Muscle of back (tissue), 13 donors: ENCODE data around the gene U2AF1. TPM values are rescaled to one million over a fixed set of nuclear protein-coding genes. Genes with fewer than 3 reads are reported as not detected.
"Not testable (repeated sequence)": the region's sequence is repeated elsewhere in the genome, so short reads cannot be mapped to it uniquely, and the experiment has no call there.

Source experiments
- DNase-seq, 3 donors: peaks; one replicate each; pipeline versions ENCODE4 v3.0.0 to v3.0.0-alpha.2; 2013
- long read RNA-seq, 9 donors: transcript quantifications; one replicate each; lab custom pipeline, GENCODE V29; 2026
- polyA plus RNA-seq, 10 donors: library from polyadenylated mRNA; unstranded; fragments of 120-200 nt; gene quantifications; one replicate each; pipeline ENCODE4 v1.2.1, GENCODE V29; 2013; ENCODE audit not compliant: insufficient read length in 10 of 10

Gene U2AF1
- polyA plus RNA-seq: 10 to 100 TPM in 9 of 10 donors, 1 to 10 TPM in 1; 8.6 to 45.0 (median 23.5) TPM
- long read RNA-seq, donor 1, transcript U2AF1-201 (8 exons, 962 nt): major isoform, 24 of 29 reads
- long read RNA-seq, donor 1, partial matches to known transcripts: 0 of 29 reads
- long read RNA-seq, donor 1, other reads (novel, unspliced or antisense): 0 of 29 reads
- long read RNA-seq, donor 2, transcript U2AF1-201 (8 exons, 962 nt): major isoform, 24 of 37 reads
- long read RNA-seq, donor 2, transcript U2AF1-202 (8 exons, 940 nt): minor isoform, 12 of 37 reads
- long read RNA-seq, donor 2, partial matches to known transcripts: 0 of 37 reads
- long read RNA-seq, donor 2, other reads (novel, unspliced or antisense): 0 of 37 reads
- long read RNA-seq, donor 3: 0 reads
- long read RNA-seq, donor 4, transcript U2AF1-201 (8 exons, 962 nt): major isoform, 15 of 28 reads
- long read RNA-seq, donor 4, transcript U2AF1-202 (8 exons, 940 nt): minor isoform, 11 of 28 reads
- long read RNA-seq, donor 4, partial matches to known transcripts: 0 of 28 reads
- long read RNA-seq, donor 4, other reads (novel, unspliced or antisense): 0 of 28 reads
- long read RNA-seq, donor 5, transcript U2AF1-202 (8 exons, 940 nt): minor isoform, 11 of 32 reads
- long read RNA-seq, donor 5, transcript U2AF1-201 (8 exons, 962 nt): major isoform, 18 of 32 reads
- long read RNA-seq, donor 5, partial matches to known transcripts: 0 of 32 reads
- long read RNA-seq, donor 5, other reads (novel, unspliced or antisense): 0 of 32 reads
- long read RNA-seq, donor 6, transcript U2AF1-201 (8 exons, 962 nt): major isoform, 30 of 44 reads
- long read RNA-seq, donor 6, transcript U2AF1-202 (8 exons, 940 nt): minor isoform, 10 of 44 reads
- long read RNA-seq, donor 6, partial matches to known transcripts: 0 of 44 reads
- long read RNA-seq, donor 6, other reads (novel, unspliced or antisense): 0 of 44 reads
- long read RNA-seq, donor 7, transcript U2AF1-202 (8 exons, 940 nt): minor isoform, 5 of 21 reads
- long read RNA-seq, donor 7, transcript U2AF1-201 (8 exons, 962 nt): major isoform, 12 of 21 reads
- long read RNA-seq, donor 7, partial matches to known transcripts: 0 of 21 reads
- long read RNA-seq, donor 7, other reads (novel, unspliced or antisense): 0 of 21 reads
- long read RNA-seq, donor 8, transcript U2AF1-202 (8 exons, 940 nt): minor isoform, 9 of 30 reads
- long read RNA-seq, donor 8, transcript U2AF1-201 (8 exons, 962 nt): major isoform, 17 of 30 reads
- long read RNA-seq, donor 8, partial matches to known transcripts: 0 of 30 reads
- long read RNA-seq, donor 8, other reads (novel, unspliced or antisense): 0 of 30 reads
- long read RNA-seq, donor 9, partial matches to known transcripts: 0 of 5 reads
- long read RNA-seq, donor 9, other reads (novel, unspliced or antisense): 0 of 5 reads

DNA sequence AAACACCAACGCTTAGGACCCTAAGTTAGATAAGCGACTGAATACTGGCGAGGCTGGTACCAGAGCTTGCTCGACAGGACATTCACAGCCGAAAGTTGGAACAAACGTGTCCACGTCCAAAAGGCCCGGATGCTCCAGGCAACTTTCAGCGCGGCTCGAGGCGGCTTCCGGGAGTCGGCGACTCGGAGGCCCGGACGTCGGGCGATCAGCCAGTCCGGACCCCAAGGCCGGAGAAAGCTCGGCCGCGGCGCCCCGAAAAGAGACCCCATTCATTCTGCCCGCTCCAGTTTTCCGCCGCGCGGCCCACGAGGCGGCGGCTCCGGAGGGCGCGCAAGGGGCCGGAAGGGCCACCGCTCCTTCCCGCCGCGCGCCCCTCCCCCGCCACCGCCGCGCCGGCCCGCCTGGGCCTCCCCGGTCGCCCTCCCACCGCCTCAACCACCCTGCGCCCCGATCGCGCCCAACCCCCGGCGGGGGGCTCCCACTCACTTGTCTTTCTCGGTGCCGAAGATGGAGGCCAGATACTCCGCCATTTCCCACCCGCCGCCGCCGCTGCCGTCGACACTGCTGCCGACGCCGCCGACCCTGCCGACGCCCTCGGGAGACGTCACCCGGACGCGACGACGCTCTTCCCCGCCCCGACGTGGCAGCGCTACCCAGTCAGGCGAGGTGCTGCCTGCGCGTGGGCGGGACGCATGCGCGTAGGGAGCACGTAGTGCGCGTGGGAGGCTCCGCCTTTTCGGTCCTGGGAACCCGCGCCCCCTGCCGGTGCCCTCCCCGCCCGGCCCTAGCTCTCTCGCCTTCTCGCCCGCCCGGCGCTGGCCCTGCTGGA lies at the start of gene U2AF1:
Gene U2AF1 (minus strand): TSS at position 606 of the 829 bp plus-strand sequence. CDS start 76 bp downstream, at position 530.
- DNase-seq: peak in 2 of 3 donors; percentile 0 to 15

DNA sequence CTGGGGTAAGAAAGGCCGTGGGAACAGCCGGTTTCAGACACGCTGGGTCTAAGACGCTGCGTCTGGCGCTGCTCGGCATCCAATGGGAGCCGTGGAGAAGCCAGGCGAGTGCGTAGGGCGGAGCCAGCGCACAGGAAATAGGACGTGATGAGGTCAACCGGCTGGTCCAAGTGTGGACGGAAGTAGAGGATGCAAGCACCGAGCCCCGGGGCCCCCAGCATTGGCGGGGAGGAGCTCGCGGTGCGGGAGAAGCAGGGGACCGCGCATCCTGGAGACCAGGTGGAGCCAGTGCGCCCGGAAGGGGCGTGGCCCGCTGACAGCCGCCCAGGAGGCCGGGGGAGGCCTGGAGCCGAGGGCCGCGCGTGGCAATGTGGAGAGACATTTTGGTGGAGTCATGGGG lies 46.2 kb upstream of the U2AF1 start:
- DNase-seq: not testable (repeated sequence)

DNA sequence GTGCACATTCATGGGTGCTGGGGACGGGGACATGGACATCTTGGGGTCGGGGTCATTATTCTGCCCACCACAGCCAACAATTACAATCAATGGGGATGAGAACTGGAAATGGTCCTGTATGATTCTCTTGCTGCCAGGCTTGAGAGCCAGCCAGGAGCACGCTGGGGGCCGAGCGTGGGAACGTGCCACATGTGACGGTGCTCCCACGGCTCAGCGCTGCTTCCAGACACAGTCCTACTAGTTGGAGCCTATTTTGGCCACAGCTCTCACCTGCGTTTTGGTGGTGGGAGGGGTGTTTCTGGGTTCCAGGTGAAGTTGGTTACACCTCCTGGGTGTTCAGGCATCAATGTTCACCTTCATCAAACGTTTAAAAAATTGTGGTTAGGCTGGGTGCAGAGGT lies 42.0 kb upstream of the U2AF1 start:
- DNase-seq: not testable (repeated sequence)

DNA sequence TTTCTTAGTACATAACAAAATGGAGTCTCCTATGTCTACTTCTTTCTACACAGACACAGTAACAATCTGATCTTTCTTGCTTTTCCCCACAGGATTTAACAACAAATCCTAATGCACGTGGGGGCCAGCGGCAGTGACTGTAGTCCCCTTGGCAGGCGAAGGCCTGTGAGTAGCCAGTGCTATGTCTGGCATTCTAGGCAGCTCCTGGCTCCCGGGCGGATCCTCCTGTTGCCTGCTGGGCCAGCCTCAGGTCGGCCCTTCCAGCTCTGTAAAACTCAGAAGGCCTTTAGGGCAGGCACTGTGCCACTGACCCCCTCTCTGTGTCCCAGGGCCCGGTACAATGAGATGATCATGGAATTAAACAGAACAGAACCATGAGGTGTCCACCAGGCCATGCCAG lies 40.6 kb upstream of the U2AF1 start:
- DNase-seq: not testable (repeated sequence)

GRCh38 chr21:43146637-43147036 lies 39.3 kb upstream of the U2AF1 start:
- not testable (repeated sequence) for DNase-seq

GRCh38 chr21:43141407-43141806 lies 34.0 kb upstream of the U2AF1 start:
- not testable (repeated sequence) for DNase-seq

DNA sequence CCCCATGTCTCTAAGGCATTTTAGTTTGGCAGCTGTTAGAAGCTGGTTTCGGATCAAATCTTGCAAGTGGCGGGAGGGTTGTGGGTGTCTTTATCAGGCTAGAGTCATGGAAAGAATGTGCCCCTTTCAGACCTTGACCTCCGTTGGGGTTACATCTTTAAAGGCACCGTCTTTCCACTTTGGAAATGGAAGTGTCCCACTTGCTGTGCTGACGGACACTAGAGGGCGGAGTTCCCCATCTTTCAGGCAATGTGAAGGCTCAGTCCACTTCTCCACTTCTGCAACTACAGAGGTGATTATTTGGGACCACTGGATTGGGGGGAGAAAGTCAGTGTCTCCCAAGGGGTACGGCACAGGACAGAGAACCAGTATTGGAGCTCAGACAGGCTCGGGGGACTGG lies 31.6 kb upstream of the U2AF1 start:
- DNase-seq: not testable (repeated sequence)

DNA sequence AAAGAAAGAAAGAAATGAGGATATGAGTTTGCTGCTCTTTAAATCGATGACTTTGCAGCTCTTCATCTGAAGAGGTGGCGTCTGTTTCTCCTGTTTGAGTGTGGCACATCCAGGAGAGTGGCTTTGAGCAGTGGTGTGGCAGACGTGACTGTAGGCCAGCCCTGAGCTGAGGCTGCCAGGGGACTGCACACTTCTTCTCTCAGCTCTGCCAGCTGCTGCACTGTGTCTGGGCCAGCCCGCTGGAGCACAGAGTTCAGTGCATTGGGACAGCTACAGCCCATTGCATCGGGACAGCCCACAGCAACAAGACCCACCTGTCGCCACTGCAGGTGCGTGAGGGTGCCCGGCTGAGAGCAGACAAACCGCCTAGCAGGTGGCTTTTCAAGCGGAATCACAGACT lies 27.1 kb upstream of the U2AF1 start:
- DNase-seq: not testable (repeated sequence)

GRCh38 chr21:43130094-43130493 lies 22.7 kb upstream of the U2AF1 start:
- DNase-seq: not testable (repeated sequence)

DNA sequence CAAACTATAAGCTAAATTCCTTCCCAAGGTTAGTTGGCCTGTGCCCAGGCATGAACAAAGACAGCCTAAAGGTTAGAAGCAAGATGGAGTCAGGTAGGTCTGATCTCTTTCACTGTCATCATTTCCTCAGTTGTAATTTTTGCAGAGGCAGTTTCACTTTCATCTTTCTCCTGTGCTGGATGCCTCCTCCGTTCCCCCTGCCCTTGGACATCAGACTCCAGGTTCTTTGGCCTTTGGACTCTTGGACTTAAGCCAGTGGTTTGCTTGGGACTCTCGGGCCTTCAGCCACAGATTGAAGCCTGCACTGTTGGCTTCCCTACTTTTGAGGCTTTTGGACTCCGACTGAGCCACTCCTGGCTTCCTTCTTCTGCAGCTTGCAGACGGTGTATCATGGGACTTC lies 8.6 kb upstream of the U2AF1 start:
- not testable (repeated sequence) for DNase-seq

- not testable (repeated sequence) for DNase-seq
Observed at GRCh38 chr21:43114483-43114882, 7.1 kb upstream of the U2AF1 start.

- DNase-seq: not testable (repeated sequence)
Observed at GRCh38 chr21:43109006-43109405, 1.6 kb upstream of the U2AF1 start.

DNA sequence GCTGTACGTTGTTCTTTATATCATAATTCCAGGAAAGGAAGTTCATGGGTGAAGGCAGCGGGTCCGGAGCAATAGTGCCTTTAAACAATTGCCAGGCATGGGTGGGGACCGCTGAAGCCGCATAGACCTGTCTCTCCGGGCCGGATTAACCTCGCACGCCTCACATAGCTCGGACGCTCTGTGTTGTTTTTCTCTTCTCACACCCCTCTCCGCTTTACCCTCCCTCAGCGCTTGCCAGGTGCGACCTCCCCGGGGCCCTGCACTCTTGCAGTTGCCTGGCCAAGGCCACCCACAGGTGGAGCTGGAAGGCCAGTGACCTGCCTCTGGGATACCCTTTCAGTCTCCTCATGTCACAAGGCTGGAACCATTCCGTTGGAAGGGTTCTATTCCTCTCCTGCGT lies 807 bp upstream of the U2AF1 start:
- not testable (repeated sequence) for DNase-seq

DNA sequence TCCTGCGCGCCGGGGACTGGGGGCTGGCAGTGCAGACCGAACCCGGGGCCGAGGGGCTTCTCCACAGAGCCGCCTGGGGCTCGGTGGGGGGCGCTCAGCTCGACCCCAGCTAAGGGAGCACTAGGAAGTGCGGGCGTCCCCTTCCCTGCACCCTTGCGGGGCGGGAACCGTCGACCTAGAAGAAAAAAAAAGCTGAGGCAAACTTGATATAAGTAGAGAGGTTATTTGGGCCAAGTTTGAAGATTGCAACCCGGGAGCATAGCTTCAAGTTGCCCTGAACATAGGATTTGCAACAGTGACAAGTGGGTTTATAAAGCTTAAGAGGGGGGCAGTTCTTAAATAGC lies 396 bp upstream of the U2AF1 start:
- DNase-seq: not testable (repeated sequence)

DNA sequence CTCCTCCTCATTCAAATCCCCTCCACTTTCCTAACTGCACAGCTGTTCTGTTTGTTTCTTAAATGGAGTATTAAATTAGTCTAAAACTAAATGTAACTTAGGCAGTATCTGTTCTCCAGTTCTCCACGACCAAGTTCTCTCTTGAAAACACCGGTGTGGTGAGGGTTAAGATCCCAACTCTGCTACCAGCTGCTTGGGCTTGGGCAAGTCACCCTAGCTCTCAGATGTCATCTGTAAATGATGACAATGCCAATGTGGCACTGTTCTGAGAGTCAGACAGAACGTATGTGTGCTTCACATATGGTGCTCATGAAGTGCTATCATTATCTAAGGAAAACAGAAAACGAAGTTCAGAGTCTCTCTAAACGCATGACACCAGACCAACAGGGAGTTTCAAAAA lies 2.7 kb downstream of the U2AF1 start:
- DNase-seq: not testable (repeated sequence)

DNA sequence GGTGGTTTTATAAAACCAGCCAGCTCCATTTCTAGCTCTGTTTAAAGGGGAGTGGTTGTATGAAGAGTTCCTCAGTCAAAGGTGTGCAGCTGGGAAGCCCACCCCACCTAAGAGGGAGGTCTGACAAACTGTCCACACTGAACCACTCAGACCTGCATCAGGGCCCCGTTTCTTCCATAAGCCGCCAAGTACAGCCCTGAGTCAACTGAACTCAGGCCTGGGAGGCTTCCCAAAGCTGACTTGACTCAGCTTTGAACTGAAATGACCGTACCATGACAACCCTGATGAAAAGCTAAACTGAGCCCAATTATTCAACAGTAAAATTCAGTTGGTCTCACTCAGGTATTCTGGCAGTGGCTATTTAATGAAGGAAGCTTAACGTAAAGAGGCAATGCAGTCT lies 5.1 kb downstream of the U2AF1 start:
- not testable (repeated sequence) for DNase-seq

DNA sequence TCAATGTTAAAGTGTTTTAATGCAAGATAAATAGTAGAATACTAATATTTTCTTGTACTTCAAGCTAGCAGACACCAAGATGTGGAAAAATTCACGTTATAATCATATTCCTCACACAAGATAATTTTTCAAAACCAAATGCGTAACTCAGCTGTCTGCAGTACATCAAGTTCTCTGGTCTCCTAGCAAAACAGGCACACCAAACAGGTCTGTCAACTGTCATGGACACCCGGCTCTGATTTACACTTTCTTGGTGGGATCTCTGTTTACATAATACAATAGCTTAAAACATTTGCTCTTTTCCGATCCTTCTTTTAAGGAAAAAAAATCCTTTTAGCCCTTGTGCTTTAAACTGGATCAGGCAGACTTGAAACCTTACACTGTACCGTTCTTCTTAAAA lies 5.7 kb downstream of the U2AF1 start:
- not testable (repeated sequence) for DNase-seq

GRCh38 chr21:43101000-43101399 lies 6.4 kb downstream of the U2AF1 start:
- DNase-seq: not testable (repeated sequence)

- DNase-seq: not testable (repeated sequence)
Observed at GRCh38 chr21:43091979-43092614, 15.3 kb downstream of the U2AF1 start.

DNA sequence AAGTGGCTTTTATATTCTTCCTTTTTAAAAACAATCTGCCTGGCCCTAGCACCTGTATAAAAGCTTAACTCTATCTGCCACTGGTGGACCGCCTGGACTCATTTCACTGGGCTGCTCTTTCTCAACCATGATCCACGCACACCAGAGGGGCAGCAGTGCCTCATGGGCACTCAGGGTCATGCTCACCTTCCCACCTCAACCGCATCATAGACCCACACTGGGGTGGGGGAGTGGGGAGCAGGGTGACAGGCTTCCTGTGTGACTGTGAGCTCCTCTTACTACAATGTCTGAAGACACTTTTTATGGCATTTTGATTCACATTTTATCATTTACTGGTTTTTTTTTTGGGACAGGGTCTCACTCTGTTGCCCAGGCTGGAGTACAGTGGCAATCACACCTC lies 16.4 kb downstream of the U2AF1 start:
- DNase-seq: not testable (repeated sequence)
